Measurements from ENCODE around the gene SLC30A10. TPM values are rescaled to one million over a fixed set of nuclear protein-coding genes. Genes with fewer than 3 reads are reported as not detected.

SLC30A10 gene
- total and polyA plus RNA-seq, 2 of the 13 experiments (the other 11 are each of a cell fraction or from before 2014, with no cell fraction given) = 20.9 to 30.2 TPM

- H3K4me2 ChIP-seq (ENCODE audit: low read depth, low read length) = no peak overlapping the region
- intact Hi-C loops (cut with micrococcal nuclease; ENCODE audit: unreplicated experiment) (no loop called here), in situ Hi-C loops (cut with HindIII; ENCODE audit: extremely low pct_ligation_motif_present, low pct_unique_long_range_greater_than_20kb) (no loop called here)
- WGBS (ENCODE audit: low lambda C conversion rate) = 94% methylated on average over 8 of the region's 10 CpGs
- no peak overlapping the region for H3K4me3 ChIP-seq (replicated peaks in 1 of 3; ENCODE audit: insufficient read depth in 1 of 3, low read depth in 2 of 3, low read length in 3 of 3)
- POLR2A ChIA-PET = no interaction called here
- H3K4me1 ChIP-seq (ENCODE audit: insufficient read depth, low read length) = no peaks in the 10 kb centered on the region
- no TSS peak for BruUV-seq (replicated peaks)
- H3K9ac ChIP-seq (ENCODE audit: insufficient read depth, low read depth, low read length) = no peak overlapping the region
- CTCF ChIA-PET (ENCODE audit: low intra/inter-chr PET ratio, low total read pairs) = no interaction called here
- H3K9me3 ChIP-seq (ENCODE audit: low read length) = no peaks in the 10 kb centered on the region
- DNase-seq (ENCODE audit: low spot score) = peak; percentile 3
- H3K36me3 ChIP-seq (replicated peaks in 1 of 2; ENCODE audit: control insufficient read depth in 1 of 2, insufficient read depth in 2 of 2, low read length in 2 of 2) = peaks cover 1 to 60% of the 10 kb centered on the region in 2 experiments; a peak in 4 of 5 replicates
- FAIRE-seq = no peak
- H3K27ac ChIP-seq (ENCODE audit: extremely low read length, insufficient read depth, low read length) = no peak overlapping the region
- H3K79me2 ChIP-seq (ENCODE audit: insufficient read depth, low read length) = no peaks in the 10 kb centered on the region
- no peaks in the 10 kb centered on the region for H3K27me3 ChIP-seq (ENCODE audit: control insufficient read depth in 1 of 2, insufficient read depth in 2 of 2, low read length in 2 of 2)
- peak in 1 of 2 experiments; percentile 31; a peak in 1 of 4 replicates for TF ChIP-seq NR2F1 (CRISPR knock-in tag; IDR thresholded peaks at IDR 0.05)
- TF ChIP-seq MAFK (conservative IDR thresholded peaks at IDR 0.05 in 1 of 2, IDR thresholded peaks at IDR 0.05 in 1 of 2; ENCODE audit: low read length in 2 of 2) = peak in 1 of 2 experiments; percentile 13; a peak in 1 of 4 replicates
- TF ChIP-seq CEBPG (CRISPR knock-in tag; IDR thresholded peaks at IDR 0.05) = no peak
- TF ChIP-seq RARG (CRISPR knock-in tag; IDR thresholded peaks at IDR 0.05; ENCODE audit: low read depth) = no peak
- TF ChIP-seq MAFF (IDR thresholded peaks at IDR 0.05; ENCODE audit: low read depth, low read length) = peak; percentile 17; the same call in 1 of the 2 replicates
- TF ChIP-seq, protein P1, sequence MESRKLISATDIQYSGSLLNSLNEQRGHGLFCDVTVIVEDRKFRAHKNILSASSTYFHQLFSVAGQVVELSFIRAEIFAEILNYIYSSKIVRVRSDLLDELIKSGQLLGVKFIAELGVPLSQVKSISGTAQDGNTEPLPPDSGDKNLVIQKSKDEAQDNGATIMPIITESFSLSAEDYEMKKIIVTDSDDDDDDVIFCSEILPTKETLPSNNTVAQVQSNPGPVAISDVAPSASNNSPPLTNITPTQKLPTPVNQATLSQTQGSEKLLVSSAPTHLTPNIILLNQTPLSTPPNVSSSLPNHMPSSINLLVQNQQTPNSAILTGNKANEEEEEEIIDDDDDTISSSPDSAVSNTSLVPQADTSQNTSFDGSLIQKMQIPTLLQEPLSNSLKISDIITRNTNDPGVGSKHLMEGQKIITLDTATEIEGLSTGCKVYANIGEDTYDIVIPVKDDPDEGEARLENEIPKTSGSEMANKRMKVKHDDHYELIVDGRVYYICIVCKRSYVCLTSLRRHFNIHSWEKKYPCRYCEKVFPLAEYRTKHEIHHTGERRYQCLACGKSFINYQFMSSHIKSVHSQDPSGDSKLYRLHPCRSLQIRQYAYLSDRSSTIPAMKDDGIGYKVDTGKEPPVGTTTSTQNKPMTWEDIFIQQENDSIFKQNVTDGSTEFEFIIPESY (CRISPR knock-in tag; IDR thresholded peaks at IDR 0.05) = peak; percentile 14; the same call in 1 of the 2 replicates
- TF ChIP-seq FOSL2 (CRISPR knock-in tag; IDR thresholded peaks at IDR 0.05) = peak; percentile 76
- peak; percentile 17 for TF ChIP-seq SKI (IDR thresholded peaks at IDR 0.05; ENCODE audit: partially characterized antibody)
- H4K20me1 ChIP-seq (ENCODE audit: insufficient read depth, low read length) = no peaks in the 10 kb centered on the region
- ATAC-seq = no peak
- H2AFZ ChIP-seq (ENCODE audit: low read length) = no peak overlapping the region
Measured at GRCh38 chr1:219917851-219918466, 10.4 kb downstream of the SLC30A10 start.
